Articular chondrocyte of knee joint (primary cell): ENCODE data around the gene FLYWCH1. TPM values are rescaled to one million over a fixed set of nuclear protein-coding genes. Genes with fewer than 3 reads are reported as not detected.

Source experiments
- small RNA-seq: library from RNA; depleted of rRNA; stranded (forward); fragments of <200 nt; gene quantifications from one replicate; pipeline ENCODE3, GENCODE V24; 2012
- total RNA-seq: library from RNA; depleted of rRNA; stranded (reverse); fragments of >200 nt; gene quantifications from 2 replicates; pipeline ENCODE4 v1.2.3, GENCODE V29; 2012

The FLYWCH1 gene
- total RNA-seq = 43.4 and 51.8 TPM in 2 replicates

GRCh38 chr16:2911638-2912329 lies at the start of gene FLYWCH1:
Gene FLYWCH1 (plus strand): TSS chr16:2911931. CDS start chr16:2929686, 17,755 bp downstream.

GRCh38 chr16:2882650-2883457 lies 28.9 kb upstream of the FLYWCH1 start, which contains the start of gene FLYWCH2:
Gene FLYWCH2 (plus strand): TSS chr16:2883215. CDS start chr16:2896450, 13,235 bp downstream.

GRCh38 chr16:2963723-2964474 lies 52.2 kb downstream of the FLYWCH1 start, which contains the start of gene KREMEN2:
Gene KREMEN2 (plus strand): TSS chr16:2964275. CDS start chr16:2964521, 246 bp downstream.

GRCh38 chr16:2968738-2969544 lies 57.2 kb downstream of the FLYWCH1 start, which contains the start of gene PAQR4:
Gene PAQR4 (plus strand): TSS chr16:2969348. CDS start chr16:2969675, 327 bp downstream.

GRCh38 chr16:2980227-2981176 lies 68.8 kb downstream of the FLYWCH1 start, which contains the start of gene PKMYT1:
Gene PKMYT1 (minus strand): TSS chr16:2980446. CDS start chr16:2979657, 789 bp downstream.

Small RNA genes within 50 kb of the gene (small RNA-seq; reads per million reads assigned to genes)
- not detected for gene LINC00514

Other genes with a start within 250 kb of the FLYWCH1 start
- gene KCTD5, start 229.4 kb upstream of the FLYWCH1 start, total RNA-seq = 17.5 and 22.3 TPM in 2 replicates
- 1.1 and 1.3 TPM in 2 replicates for gene PRSS27, start 191.7 kb upstream of the FLYWCH1 start, total RNA-seq
- gene SRRM2, start 159.3 kb upstream of the FLYWCH1 start, total RNA-seq = 82.6 and 88.5 TPM in 2 replicates
- gene ELOB, start 134.7 kb upstream of the FLYWCH1 start, total RNA-seq = 163 and 314 TPM in 2 replicates
- gene PRSS33, start 124.4 kb upstream of the FLYWCH1 start, total RNA-seq = not detected in 2 replicates
- gene PRSS41, start 113.5 kb upstream of the FLYWCH1 start, total RNA-seq = not detected in 2 replicates
- gene PRSS21, start 94.7 kb upstream of the FLYWCH1 start, total RNA-seq = 0.22 TPM in 1 of 2 replicates, not detected in the other
- 3.7 and 6.7 TPM in 2 replicates for gene ZG16B, start 81.6 kb upstream of the FLYWCH1 start, total RNA-seq
- gene PRSS22, start 53.8 kb upstream of the FLYWCH1 start, total RNA-seq = not detected in 2 replicates
- gene FLYWCH2, start 28.7 kb upstream of the FLYWCH1 start, total RNA-seq = 37.6 and 46.6 TPM in 2 replicates
- gene KREMEN2, start 52.3 kb downstream of the FLYWCH1 start, total RNA-seq = not detected in 2 replicates
- 3.5 and 4.8 TPM in 2 replicates for gene PAQR4, start 57.4 kb downstream of the FLYWCH1 start, total RNA-seq
- gene PKMYT1, start 68.5 kb downstream of the FLYWCH1 start, total RNA-seq = 4.8 and 6.4 TPM in 2 replicates
- gene CLDN9, start 101.0 kb downstream of the FLYWCH1 start, total RNA-seq = not detected in 2 replicates
- gene CLDN6, start 106.3 kb downstream of the FLYWCH1 start, total RNA-seq = not detected in 2 replicates
- 114 and 131 TPM in 2 replicates for gene TNFRSF12A, start 108.4 kb downstream of the FLYWCH1 start, total RNA-seq
- 12.8 and 18.4 TPM in 2 replicates for gene HCFC1R1, start 112.0 kb downstream of the FLYWCH1 start, total RNA-seq
- 18.8 and 20.3 TPM in 2 replicates for gene THOC6, start 112.1 kb downstream of the FLYWCH1 start, total RNA-seq
- 0.11 TPM in 1 of 2 replicates, not detected in the other for gene BICDL2, start 125.0 kb downstream of the FLYWCH1 start, total RNA-seq
- not detected in 2 replicates for gene MMP25, start 134.6 kb downstream of the FLYWCH1 start, total RNA-seq
- gene IL32, start 153.7 kb downstream of the FLYWCH1 start, total RNA-seq = 1.3 and 5.6 TPM in 2 replicates
- gene ZSCAN10, start 187.4 kb downstream of the FLYWCH1 start, total RNA-seq = not detected in 2 replicates
- gene ZNF205, start 200.7 kb downstream of the FLYWCH1 start, total RNA-seq = 9.7 and 11.8 TPM in 2 replicates
- 4.2 and 4.8 TPM in 2 replicates for gene ZNF213, start 223.1 kb downstream of the FLYWCH1 start, total RNA-seq